PC-3 (cell line): ENCODE measurements around the gene C1QTNF4. TPM values are rescaled to one million over a fixed set of nuclear protein-coding genes. Genes with fewer than 3 reads are reported as not detected.
A peak's percentile ranks its signal among the peaks of the same experiment; 100 is the strongest.
"Not testable (repeated sequence)": the region's sequence is repeated elsewhere in the genome, so short reads cannot be mapped to it uniquely, and the experiment has no call there.

Experiments used
- ATAC-seq: fragments of 200-7000 bp; cut with Tn5 transposase; 2 replicates; pipeline ENCODE4 v1.9.1; 2020; ENCODE audit warnings: mild to moderate bottlenecking, moderate library complexity
- BruUV-seq: library from RNA; stranded (reverse); fragments of 400-500 nt; replicated peaks from 2 replicates; lab custom pipeline; 2021; lab: Mats Ljungman, UMichigan
- CTCF ChIA-PET: fragments of 300-600 bp; sonication (Branson Sonifier 250); formaldehyde crosslinking; loops from one replicate; lab custom pipeline; 2022; ENCODE audit warnings: antibody characterized with exemption; lab: Charles Lee
- POLR2A ChIA-PET: fragments of 300-600 bp; sonication (Branson Sonifier 250); formaldehyde crosslinking; loops from one replicate; lab custom pipeline; 2022; ENCODE audit warnings: antibody characterized with exemption; ENCODE audit not compliant: unreplicated experiment; lab: Charles Lee
- DNase-seq: peaks from one replicate; pipeline ENCODE4 v3.0.0-alpha.2; 2015
- H2AFZ ChIP-seq: fragments of 300-600 bp; sonication (generic); 2 replicates; pipeline ENCODE4 v1.6.0; 2016; ENCODE audit warnings: antibody characterized with exemption, low read length
- H3F3A ChIP-seq: fragments of 300-600 bp; sonication (generic); one replicate; pipeline ENCODE4 v1.6.0; 2017; ENCODE audit warnings: antibody characterized with exemption, low read length, control low read depth, mild to moderate bottlenecking; ENCODE audit not compliant: unreplicated experiment
- H3K27ac ChIP-seq: fragments of 300-600 bp; sonication (generic); 2 replicates; pipeline ENCODE4 v1.5.1; 2016; ENCODE audit warnings: mild to moderate bottlenecking, low read length
- H3K27me3 ChIP-seq: fragments of 300-600 bp; sonication (generic); 2 replicates; pipeline ENCODE4 v1.6.1; 2016; ENCODE audit warnings: low read length, mixed read lengths
- H3K36me3 ChIP-seq: fragments of 300-600 bp; sonication (generic); 2 replicates; pipeline ENCODE4 v1.6.1; 2016; ENCODE audit warnings: low read depth, mixed run types, low read length, mixed read lengths
- H3K4me1 ChIP-seq: fragments of 300-600 bp; sonication (generic); 2 replicates; pipeline ENCODE4 v1.5.1; 2016; ENCODE audit warnings: low read length; ENCODE audit not compliant: insufficient read depth
- H3K4me2 ChIP-seq: fragments of 300-600 bp; sonication (generic); 2 replicates; pipeline ENCODE4 v1.6.0; 2016; ENCODE audit warnings: low read length
- H3K4me3 ChIP-seq: fragments of 300-600 bp; sonication (generic); 2 replicates; pipeline ENCODE4 v1.5.1; 2016; ENCODE audit warnings: mild to moderate bottlenecking, low read length, mixed read lengths
- H3K79me2 ChIP-seq: fragments of 300-600 bp; sonication (generic); 2 replicates; pipeline ENCODE4 v1.6.1; 2017; ENCODE audit warnings: low read length, mixed read lengths
- H3K9ac ChIP-seq: fragments of 300-600 bp; sonication (generic); 2 replicates; pipeline ENCODE4 v1.6.0; 2016; ENCODE audit warnings: mild to moderate bottlenecking, low read length
- H3K9me2 ChIP-seq: fragments of 300-600 bp; sonication (generic); replicated peaks from 2 replicates; pipeline ENCODE4 v1.6.1; 2016; ENCODE audit warnings: mixed run types, low read length, mixed read lengths
- H3K9me3 ChIP-seq: fragments of 300-600 bp; sonication (generic); 2 replicates; pipeline ENCODE4 v1.6.1; 2016; ENCODE audit warnings: low read length, mixed read lengths
- H4K20me1 ChIP-seq: fragments of 300-600 bp; sonication (generic); 2 replicates; pipeline ENCODE4 v1.6.1; 2016; ENCODE audit warnings: low read length, mixed read lengths
- CTCF ChIP-seq: fragments of 300-600 bp; sonication (generic); conservative IDR thresholded peaks from 2 replicates; pipeline ENCODE4 v1.5.1; 2017; ENCODE audit warnings: antibody characterized with exemption, low read depth, mild to moderate bottlenecking, low read length
- EZH2 ChIP-seq: fragments of 300-600 bp; sonication (generic); IDR thresholded peaks from one replicate; pipeline ENCODE4 v1.6.1; 2017; ENCODE audit warnings: antibody characterized with exemption, mild to moderate bottlenecking, low read length; ENCODE audit not compliant: unreplicated experiment
- EZH2phosphoT487 ChIP-seq: fragments of 300-600 bp; sonication (generic); IDR thresholded peaks from 2 replicates; pipeline ENCODE4 v1.6.1; 2018; ENCODE audit warnings: mild to moderate bottlenecking, antibody characterized with exemption, low read length, borderline replicate concordance
- intact Hi-C: fragments of 100-400 bp; cut with micrococcal nuclease; formaldehyde crosslinking; loops from 2 replicates; pipeline ENCODE4 v1.9.0; 2023
- total RNA-seq: library from RNA; depleted of rRNA; stranded (reverse); fragments of >200 nt; gene quantifications from 2 replicates; pipeline ENCODE4 v1.2.3, GENCODE V29; 2014

The C1QTNF4 gene
- total RNA-seq, 1 experiment from 2014 or later = not detected

- Histone ChIP-seq H3K79me2 (peaks cover 34% of the 10 kb centered on the region), H3K36me3 (peaks cover 10% of the 10 kb centered on the region), H2AFZ (peak overlapping the region; percentile 83), H3K9me3 (no peaks in the 10 kb centered on the region), H3K9me2 (no peaks in the 10 kb centered on the region), H3K4me3 (peak overlapping the region; percentile 88), H3F3A (no peaks in the 10 kb centered on the region), H3K4me2 (peak overlapping the region; percentile 82), H3K27me3 (no peaks in the 10 kb centered on the region), H4K20me1 (no peaks in the 10 kb centered on the region), H3K27ac (peak overlapping the region; percentile 62), H3K4me1 (peaks cover 16% of the 10 kb centered on the region; the same call in 1 of the 2 replicates), H3K9ac (peak overlapping the region; percentile 87)
- ATAC-seq (no peak), DNase-seq (peak; percentile 6)
- intact Hi-C loops = loop anchor here (1.0 to 5.0 kb wide), 3 partner anchors 74 to 207 kb away; partner anchors contain the start of genes AGBL2, FNBP4 and NUP160
- CTCF ChIA-PET = no interaction called here
- BruUV-seq = TSS peak; percentile 70
- POLR2A ChIA-PET = no interaction called here
- TF ChIP-seq EZH2phosphoT487 = no peak
- TF ChIP-seq CTCF = no peak
- no peak for TF ChIP-seq EZH2
Observed at GRCh38 chr11:47641600-47642098, 47.4 kb upstream of the C1QTNF4 start.

- H3K9me2 ChIP-seq, POLR2A ChIA-PET, ATAC-seq, H4K20me1 ChIP-seq, H3K27ac ChIP-seq, H3K9me3 ChIP-seq, H3K27me3 ChIP-seq, H3F3A ChIP-seq, BruUV-seq, CTCF ChIA-PET: not testable (repeated sequence)
- peak overlapping the region; percentile 82 for H3K4me2 ChIP-seq
- H2AFZ ChIP-seq = peak overlapping the region; percentile 35
- H3K36me3 ChIP-seq = peaks cover 10% of the 10 kb centered on the region
- peaks cover 34% of the 10 kb centered on the region for H3K79me2 ChIP-seq
- DNase-seq = peak; percentile 9
- H3K4me3 ChIP-seq = peak overlapping the region; percentile 88
- peaks cover 16% of the 10 kb centered on the region; the same call in 1 of the 2 replicates for H3K4me1 ChIP-seq
- H3K9ac ChIP-seq = peak overlapping the region; percentile 87
- intact Hi-C loops = loop anchor here (5.0 kb wide), 1 partner anchor 127 kb away; the partner anchor contains the start of gene FNBP4
Observed at GRCh38 chr11:47640506-47640905, 46.3 kb upstream of the C1QTNF4 start.

GRCh38 chr11:47636331-47636730, 42.1 kb upstream of the C1QTNF4 start:
- H3K4me3 ChIP-seq, POLR2A ChIA-PET: not testable (repeated sequence)
- H3K36me3 ChIP-seq = peaks cover 29% of the 10 kb centered on the region

GRCh38 chr11:47631473-47631872, 37.3 kb upstream of the C1QTNF4 start:
- no peaks in the 10 kb centered on the region for H3K4me1 ChIP-seq
- TF ChIP-seq EZH2phosphoT487 = no peak
- no peak for TF ChIP-seq EZH2
- TF ChIP-seq CTCF = no peak
- no peaks in the 10 kb centered on the region for H4K20me1 ChIP-seq
- no peaks in the 10 kb centered on the region for H3K9me2 ChIP-seq
- ChIA-PET CTCF (no interaction called here), POLR2A (no interaction called here)
- intact Hi-C loops = no loop called here
- no peak overlapping the region for H3K4me3 ChIP-seq
- no peak for DNase-seq
- H3K4me2 ChIP-seq = no peak overlapping the region
- no peaks in the 10 kb centered on the region for H3K27me3 ChIP-seq
- H2AFZ ChIP-seq = no peak overlapping the region
- no peak for ATAC-seq
- no peaks in the 10 kb centered on the region for H3F3A ChIP-seq
- H3K36me3 ChIP-seq = peaks cover 34% of the 10 kb centered on the region
- BruUV-seq = no TSS peak
- H3K9ac ChIP-seq = no peak overlapping the region
- H3K9me3 ChIP-seq = no peaks in the 10 kb centered on the region
- H3K27ac ChIP-seq = no peak overlapping the region
- H3K79me2 ChIP-seq = no peaks in the 10 kb centered on the region

More at GRCh38 chr11:47636331-47636730, 42.1 kb upstream of the C1QTNF4 start:
- H3F3A ChIP-seq, H3K27ac ChIP-seq, H3K4me1 ChIP-seq, H3K9me2 ChIP-seq, H3K9ac ChIP-seq, H3K27me3 ChIP-seq, H4K20me1 ChIP-seq, H2AFZ ChIP-seq, BruUV-seq, ATAC-seq, H3K4me2 ChIP-seq, CTCF ChIA-PET, H3K9me3 ChIP-seq, DNase-seq, intact Hi-C loops: not testable (repeated sequence)
- H3K79me2 ChIP-seq = peaks cover 25% of the 10 kb centered on the region
